HG03103 (cell line): ENCODE measurements around the gene RHBDD1.
A peak's percentile ranks its signal among the peaks of the same experiment; 100 is the strongest.

ENCODE experiments used
- ATAC-seq: cut with Tn5 transposase; IDR thresholded peaks from one replicate; pipeline ENCODE4 v1.9.1; 2021; ENCODE audit warnings: low read depth; ENCODE audit not compliant: unreplicated experiment

RHBDD1 gene

GRCh38 chr2:227020416-227020815 is 184.6 kb downstream of the RHBDD1 start:
- no peak for ATAC-seq

- no peak for ATAC-seq
Measured at GRCh38 chr2:227022608-227023007, 186.8 kb downstream of the RHBDD1 start.

- ATAC-seq = peak; percentile 53
Measured at GRCh38 chr2:227025510-227025909, 189.7 kb downstream of the RHBDD1 start.

- no peak for ATAC-seq
Measured at GRCh38 chr2:227029426-227030105, 193.7 kb downstream of the RHBDD1 start.

- ATAC-seq = no peak
Measured at GRCh38 chr2:227030789-227031188, 194.9 kb downstream of the RHBDD1 start.

GRCh38 chr2:227031379-227031778 is 195.5 kb downstream of the RHBDD1 start:
- no peak for ATAC-seq

- peak; percentile 80 for ATAC-seq
Measured at GRCh38 chr2:227033471-227034148, 197.8 kb downstream of the RHBDD1 start.

- no peak for ATAC-seq
Measured at GRCh38 chr2:227035711-227036367, 200.0 kb downstream of the RHBDD1 start.

- no peak for ATAC-seq
Measured at GRCh38 chr2:227036527-227036926, 200.7 kb downstream of the RHBDD1 start.

GRCh38 chr2:227038550-227039189 is 202.8 kb downstream of the RHBDD1 start:
- no peak for ATAC-seq

GRCh38 chr2:227043981-227044380 is 208.1 kb downstream of the RHBDD1 start:
- ATAC-seq = no peak
